HUDEP-2 (cell line): Measurements from ENCODE around the gene NMBR.
"Not testable (repeated sequence)": the region's sequence is repeated elsewhere in the genome, so short reads cannot be mapped to it uniquely, and the experiment has no call there.

Experiments
- DNase-seq, 76 experiments: peaks; one replicate each; lab custom pipeline; 2025; ENCODE audit not compliant: unreplicated experiment in 76 of 76; lab: John Stamatoyannopoulos, UW

Gene NMBR

DNA sequence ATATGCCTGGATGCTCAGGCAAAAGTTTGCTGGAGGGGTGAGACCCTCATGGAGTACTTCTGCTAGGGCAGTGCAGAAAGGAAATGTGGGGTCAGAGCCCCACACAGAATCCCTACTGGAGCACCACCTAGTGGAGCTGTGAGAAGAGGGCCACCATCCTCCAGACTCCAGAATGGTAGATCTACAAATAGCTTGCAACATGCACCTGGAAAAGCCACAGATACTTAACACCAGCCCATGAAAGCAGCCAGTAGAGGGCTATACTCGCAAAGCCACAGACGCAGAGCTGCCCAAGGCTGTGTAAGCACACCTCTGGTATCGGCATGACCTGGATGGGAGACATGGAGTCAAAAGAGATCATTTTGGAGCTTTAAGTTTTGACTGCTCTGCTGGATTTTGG is 74.9 kb downstream of the NMBR start:
- no peak for DNase-seq

DNA sequence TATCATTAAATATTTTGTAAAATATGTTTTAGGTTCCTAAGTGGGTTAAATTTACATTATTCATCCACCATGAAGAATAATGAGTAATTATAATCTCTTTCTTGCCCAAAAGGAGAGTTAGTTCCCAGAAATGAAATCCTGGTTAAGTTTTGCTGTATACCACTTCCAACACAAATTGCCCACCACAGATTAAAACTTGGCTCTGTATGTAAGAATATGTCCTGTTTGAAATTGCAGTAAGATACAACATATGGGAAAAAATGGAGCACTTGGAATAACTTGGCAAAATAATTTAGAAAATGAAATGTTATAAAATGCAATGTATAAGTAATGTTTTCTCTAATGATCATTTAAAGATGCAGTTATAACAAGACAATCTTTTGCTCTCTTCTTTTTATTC is 78.5 kb downstream of the NMBR start:
- DNase-seq, result no peak

DNA sequence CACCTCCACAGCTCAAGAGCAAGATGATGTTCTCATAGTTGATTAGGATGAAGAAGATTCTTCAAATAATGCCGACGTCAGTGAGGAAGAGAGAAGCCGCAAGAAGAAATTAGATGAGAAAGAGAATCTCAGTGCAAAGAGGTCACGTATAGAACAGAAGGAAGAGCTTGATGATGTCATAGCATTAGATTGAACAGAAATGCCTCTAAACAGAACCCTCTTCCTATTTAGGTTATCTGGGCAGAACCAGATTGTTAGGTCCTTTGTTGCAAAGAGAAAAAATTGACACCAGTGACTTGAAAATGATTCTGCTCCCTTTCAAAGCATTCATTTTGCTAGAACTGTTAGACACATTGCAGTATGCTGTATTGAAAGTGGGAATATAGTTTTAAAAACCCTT is 84.1 kb downstream of the NMBR start:
- DNase-seq, result not testable (repeated sequence)

DNA sequence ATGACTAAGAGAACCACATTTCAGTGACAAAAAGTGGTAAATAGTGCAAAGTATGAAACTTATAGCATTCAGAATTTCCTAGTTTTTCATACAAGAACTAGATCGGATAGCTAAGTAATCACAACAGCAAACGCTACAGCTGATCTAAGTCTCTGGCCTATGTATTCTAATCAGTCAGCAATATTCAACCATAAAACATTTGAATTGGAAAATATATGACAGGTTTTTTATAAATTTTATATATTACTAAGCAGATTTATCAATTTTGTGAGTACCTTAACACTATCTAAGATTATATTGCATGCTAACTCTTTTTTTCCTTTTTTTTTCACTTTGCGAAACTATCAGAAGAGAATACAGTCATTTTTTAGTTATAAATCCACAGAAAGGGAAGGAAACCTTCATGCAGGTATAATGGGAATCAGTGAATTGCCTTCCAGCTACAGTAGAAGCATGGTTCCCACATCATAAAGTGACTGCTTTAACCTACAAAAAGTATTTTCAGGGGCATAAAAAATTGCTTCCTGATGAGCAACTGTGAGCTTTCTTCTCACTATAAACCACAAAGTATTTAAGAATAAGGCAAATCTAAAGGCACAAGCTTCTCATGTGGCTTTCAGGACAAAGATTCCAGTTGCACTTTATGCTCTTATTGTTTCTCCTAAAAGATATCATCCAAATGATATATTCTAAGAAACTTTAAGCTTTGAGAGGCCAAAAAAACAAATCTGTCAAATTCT is 88.2 kb downstream of the NMBR start:
- no peak for DNase-seq

DNA sequence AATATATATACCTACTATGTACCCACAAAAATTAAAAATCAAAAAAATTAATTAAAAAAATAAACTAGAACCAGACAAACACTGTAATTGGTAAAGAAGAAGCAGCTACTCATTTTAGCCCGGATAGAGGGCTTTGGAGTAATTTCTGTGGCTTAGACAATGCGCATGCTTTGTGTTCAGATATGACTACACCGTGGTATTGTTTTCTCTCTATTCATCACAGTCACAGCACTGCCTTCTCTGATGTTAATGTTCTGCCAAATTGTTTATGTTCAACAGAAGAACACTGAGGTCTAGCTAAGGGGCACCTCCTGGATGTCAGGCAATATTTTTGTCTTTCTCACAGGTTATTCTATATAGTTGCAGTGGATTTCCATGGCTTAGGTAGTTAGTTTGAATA is 91.7 kb downstream of the NMBR start:
- DNase-seq, result no peak

DNA sequence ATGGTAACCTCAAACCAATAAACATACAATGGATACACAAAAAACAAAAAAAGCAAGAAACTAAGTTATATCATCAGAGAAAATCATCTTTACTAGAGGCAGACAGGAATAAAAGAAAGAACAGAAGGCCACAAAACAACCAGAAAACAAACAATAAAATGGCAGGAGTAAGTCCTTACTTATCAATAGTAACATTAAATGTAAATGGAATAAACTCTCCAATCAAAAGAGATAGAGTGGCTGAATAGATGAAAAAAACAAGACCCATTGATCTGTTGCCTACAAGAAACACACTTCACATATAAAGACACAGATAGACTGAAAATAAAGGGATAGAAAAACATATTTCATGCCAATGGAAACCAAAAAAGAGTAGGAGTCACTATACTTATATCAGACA is 95.5 kb downstream of the NMBR start:
- no peak for DNase-seq

DNA sequence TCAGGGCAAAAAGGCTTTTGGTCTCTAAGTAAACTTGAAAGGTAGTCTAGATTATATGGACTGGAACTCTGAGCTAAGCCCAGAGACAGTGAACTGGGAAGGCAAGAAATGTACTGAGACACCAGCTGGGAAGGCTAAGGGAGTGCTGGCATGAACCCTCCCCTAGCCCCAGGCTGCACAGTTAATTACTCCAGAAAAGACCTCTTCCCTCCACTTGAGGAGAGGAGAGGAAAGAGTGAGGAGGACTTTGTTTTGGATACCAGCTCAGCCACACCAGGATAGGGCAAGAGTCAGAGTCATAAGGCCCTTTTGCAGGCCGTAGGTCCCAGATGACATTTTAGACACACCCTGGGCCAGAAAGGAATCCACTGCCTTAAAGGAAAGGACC is 98.3 kb downstream of the NMBR start:
- no peak for DNase-seq

DNA sequence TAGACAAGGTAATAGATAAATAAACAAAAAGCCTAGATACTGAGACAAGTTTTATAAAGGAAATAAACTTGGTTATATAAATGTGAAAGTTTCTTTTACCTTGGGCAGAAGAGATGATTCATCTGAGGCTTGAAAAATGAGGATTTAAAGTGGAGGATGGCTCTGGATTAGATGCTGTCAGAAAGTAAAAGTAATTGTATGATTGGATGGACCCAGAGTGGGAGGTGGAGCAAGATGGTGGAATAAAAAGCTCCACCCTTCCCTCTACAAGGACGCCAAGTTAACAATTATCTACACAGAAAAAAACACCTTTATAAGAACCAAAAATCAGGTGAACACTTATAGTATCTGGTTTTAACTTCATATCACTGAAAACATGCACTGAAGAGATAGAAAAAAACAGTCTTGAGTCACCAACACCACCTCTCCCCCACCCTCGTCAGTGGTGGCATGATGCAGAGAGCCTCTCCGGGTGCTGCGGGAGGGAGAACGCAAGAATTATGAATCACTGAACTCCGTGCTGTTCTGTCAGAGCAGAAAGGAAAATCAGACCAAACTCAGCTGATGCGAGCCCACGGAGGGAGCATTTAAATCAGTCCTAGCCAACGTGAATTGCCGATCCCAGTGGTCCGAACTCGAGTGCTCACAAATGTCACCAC is 98.9 kb downstream of the NMBR start:
- DNase-seq, result no peak

DNA sequence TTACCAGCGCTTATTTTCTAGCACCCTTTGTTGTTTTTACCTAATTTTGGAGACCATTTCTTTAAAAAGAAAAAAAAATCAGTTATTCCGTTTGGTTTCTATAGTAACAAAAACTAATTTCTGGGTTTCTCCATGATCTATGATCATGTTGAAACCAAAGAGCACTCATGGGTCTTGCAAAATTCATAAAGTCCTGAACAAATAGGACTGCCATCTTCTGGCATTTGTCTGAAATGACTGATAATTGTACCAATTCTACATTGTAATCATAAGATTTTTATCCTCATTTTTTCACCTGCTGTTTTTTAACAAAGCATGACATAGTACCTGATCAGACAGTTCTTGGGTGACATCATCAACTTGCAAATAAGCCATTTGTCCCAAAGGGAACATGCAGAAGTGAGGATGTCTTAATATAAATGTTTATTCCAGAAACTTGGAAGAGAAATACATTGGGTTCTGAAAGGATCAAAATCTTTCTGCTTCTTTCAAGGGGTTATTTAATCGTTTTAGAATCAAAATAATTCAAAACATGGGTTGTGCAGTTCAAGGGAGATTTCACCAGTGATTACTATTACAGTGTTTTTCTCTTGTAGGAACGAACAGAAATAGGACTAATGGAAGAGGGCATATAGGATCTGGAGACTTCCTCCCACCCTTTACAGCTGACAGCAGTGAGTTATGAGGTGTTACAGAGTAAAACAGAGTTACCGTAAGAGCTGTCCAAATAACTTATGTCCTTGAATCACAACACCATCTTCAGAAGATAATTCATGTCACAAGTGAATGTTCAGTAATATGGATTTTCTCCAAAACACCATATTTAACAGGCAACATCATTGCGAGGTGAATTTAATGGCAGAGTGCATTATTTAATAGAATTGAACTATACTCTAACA is 101.3 kb downstream of the NMBR start:
- DNase-seq, result no peak

DNA sequence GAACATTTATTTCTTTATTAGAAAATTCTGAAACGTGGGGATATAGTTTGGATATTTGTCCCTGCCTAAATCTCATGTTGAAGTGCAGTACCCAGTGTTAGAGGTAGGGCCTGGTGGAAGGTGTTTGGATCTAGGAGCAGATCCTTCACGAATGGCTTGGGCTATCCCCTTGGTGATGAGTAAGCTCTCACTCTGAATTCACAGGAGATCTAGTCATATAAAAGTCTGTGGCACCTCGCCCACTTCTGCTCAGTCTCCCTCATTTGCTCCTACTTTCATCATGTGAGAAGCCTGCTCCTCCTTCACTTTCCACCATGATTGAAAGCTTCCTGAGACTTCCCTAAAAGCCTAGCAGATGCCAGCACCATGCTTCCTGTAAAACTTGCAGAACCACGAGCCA is 111.0 kb downstream of the NMBR start:
- DNase-seq, result no peak

DNA sequence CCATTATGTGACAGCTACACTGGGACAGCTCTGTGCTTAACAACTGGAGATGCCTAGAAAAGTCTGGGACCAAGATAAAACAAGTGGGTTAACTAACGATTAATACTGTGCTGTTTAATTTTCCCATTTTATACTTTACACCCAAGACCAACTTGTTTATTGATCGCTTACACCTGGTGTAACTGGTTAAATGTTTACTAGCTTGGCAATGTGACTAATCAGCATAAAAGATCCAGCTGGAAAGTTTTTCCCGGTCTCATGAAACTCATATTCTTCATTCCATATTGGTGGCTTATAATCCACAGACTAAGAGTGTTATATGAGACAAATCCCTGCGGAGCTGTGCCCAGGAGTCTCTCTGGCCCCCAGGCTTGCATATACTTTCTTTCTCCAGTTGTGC is 115.9 kb downstream of the NMBR start:
- DNase-seq, result no peak

DNA sequence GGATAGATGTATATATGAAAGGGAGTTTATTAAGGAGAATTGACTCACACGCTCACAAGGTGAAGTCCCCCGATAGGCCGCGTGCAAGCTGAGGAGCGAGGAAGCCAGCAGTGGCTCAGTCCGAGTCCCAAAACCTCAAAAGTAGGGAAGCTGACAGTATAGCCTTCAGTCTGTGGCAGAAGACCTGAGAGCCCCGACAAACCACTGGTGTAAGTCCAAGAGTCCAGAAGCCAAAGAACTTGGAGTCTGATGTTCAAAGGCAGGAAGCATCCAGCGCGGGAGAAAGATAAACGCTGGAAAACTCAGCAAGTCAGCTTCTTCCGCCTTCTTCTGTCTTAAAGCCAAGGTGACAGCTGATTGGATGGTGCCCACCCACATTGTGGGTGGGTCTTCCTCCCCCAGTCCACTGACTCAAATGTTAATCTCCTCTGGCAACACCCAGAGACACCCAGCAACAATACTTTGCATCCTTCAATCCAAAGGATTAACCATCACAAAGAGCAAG is 116.8 kb downstream of the NMBR start:
- no peak for DNase-seq

DNA sequence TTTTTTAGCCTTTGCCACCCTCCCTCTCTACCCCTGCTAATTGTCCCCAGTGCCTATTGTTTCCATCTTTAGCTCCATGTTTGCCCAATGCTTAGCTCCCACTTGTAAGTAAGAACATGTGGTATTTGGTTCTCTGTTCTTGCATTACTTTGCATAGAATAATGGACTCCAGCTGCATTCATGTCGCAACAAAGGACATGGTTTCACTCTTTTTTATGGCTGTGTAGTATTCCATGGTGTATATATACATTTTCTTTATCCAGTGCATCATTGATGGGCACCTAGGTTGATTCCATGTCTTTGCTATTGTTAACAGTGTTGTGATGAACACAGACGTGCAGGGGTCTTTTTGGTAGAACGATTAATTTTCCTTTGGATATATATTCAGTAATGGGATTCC is 118.4 kb downstream of the NMBR start:
- no peak for DNase-seq

DNA sequence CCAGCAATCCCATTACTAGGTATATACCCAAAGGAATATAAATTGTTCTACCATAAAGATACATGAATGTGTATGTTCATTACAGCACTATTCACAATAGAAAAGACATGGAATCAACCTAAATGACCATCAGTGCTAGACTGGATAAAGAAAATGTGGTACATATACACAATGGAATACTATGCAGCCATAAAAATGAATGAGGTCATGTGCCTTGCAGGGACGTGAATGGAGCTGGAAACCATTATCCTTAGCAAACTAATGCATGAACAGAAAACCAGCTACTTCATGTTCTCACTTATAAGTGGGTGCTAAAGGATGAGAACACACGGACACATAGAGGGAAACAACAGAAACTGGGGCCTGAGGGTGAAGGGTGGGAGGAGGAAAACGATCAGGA is 119.1 kb downstream of the NMBR start:
- DNase-seq, result not testable (repeated sequence)

DNA sequence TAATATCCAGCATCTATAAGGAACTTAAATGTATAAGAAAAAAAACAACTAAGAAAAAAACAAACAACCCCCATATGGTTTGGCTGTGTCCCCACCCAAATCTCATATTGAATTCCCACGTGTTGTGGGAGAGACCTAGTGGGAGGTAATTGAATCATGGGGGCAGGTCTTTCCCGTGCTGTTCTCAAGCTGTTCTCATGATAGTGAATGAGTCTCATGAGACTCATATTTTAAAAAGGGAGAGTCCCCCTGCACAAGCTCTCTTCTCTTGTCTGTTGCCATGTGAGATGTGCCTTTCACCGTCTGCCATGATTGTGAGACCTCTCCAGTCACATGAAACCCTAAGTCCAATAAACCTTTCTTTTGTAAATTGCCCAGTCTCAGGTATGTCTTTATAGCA is 119.8 kb downstream of the NMBR start:
- no peak for DNase-seq

DNA sequence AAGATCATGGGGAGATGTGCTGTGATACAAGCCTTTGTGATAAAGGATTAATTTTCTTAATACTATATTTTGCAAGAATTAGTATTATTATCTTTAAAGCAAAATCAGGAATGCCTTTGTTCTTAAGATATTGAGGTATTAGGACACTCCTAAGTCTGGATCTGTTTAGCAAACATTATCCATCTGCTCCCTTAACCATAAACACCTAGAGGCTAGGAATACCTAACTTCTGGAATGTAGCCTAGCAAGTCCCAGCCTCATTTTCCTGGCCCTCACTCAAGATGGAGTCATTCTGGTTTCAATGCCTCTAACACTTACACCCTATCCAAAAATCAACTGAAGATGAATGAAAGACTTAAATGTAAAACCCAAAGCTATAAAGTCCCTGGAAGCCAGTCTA is 120.5 kb downstream of the NMBR start:
- no peak for DNase-seq
